Measurements from ENCODE around the gene SRRD.

SRRD gene

DNA sequence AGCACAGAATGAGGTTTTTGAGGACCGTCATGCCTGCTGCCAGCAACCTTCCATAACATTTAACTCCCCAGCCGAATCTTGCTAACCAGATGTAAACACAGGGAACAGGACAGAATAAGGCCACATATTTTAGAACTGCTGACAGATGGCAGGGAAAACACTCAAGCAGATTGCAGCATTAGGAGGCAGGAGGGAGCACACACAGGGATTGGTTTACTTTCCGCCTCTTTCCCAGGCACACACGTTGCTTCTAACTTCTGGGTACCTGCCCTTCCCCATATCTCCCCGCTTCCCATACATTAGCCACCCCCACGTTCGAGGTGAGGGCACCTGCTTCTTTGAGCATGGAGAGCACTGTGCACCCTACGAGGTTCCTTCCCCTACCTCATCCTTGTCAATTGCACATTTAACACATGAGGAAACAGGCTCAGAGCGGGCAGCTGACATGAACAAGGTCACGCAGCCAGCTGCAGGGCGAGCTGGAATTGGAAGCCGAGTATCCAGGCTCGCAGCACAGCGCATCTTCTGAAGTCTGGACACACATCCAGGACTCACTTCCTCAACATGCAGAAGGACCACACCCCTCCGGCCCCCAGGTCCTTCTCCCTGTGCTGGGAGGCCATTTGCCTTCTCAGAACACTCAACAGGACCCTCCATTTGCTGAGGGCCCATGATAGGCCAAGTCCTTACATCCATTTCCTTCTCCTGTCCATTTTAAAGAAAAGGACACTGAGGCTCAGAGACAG is 35.9 kb upstream of the SRRD start:
- no peak for DNase-seq (ENCODE audit: low spot score)
- TF ChIP-seq, protein P1, sequence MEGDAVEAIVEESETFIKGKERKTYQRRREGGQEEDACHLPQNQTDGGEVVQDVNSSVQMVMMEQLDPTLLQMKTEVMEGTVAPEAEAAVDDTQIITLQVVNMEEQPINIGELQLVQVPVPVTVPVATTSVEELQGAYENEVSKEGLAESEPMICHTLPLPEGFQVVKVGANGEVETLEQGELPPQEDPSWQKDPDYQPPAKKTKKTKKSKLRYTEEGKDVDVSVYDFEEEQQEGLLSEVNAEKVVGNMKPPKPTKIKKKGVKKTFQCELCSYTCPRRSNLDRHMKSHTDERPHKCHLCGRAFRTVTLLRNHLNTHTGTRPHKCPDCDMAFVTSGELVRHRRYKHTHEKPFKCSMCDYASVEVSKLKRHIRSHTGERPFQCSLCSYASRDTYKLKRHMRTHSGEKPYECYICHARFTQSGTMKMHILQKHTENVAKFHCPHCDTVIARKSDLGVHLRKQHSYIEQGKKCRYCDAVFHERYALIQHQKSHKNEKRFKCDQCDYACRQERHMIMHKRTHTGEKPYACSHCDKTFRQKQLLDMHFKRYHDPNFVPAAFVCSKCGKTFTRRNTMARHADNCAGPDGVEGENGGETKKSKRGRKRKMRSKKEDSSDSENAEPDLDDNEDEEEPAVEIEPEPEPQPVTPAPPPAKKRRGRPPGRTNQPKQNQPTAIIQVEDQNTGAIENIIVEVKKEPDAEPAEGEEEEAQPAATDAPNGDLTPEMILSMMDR (IDR thresholded peaks at IDR 0.05; ENCODE audit: extremely low read depth, insufficient read depth, missing control alignments): no peak
- in situ Hi-C loops (cut with MboI; ENCODE audit: low pct_unique_long_range_greater_than_20kb, low sequenced_read_pairs, unreplicated experiment): no loop called here

DNA sequence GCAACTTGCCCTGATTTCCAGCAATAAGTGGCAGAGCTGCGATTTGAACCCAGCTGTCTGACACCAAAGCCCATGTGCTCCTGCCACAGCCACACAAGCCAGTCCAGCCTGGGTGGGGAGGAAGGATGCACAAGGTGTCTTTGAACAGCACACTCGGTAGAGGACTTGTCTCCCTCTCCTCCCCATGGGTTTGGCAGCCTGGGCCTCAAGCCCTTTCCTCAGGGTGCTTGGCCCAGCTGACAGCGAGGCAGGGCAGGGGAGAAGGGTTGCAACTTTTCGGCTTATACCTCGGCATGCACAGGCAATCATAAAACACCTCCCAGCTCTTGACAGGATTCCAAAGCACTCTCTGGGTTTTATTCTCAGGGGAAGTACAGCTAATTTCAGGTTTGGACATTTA is 35.3 kb upstream of the SRRD start:
- no peak for DNase-seq (ENCODE audit: low spot score)
- TF ChIP-seq, protein P1 (IDR thresholded peaks at IDR 0.05; ENCODE audit: extremely low read depth, insufficient read depth, missing control alignments): no peak
- in situ Hi-C loops (cut with MboI; ENCODE audit: low pct_unique_long_range_greater_than_20kb, low sequenced_read_pairs, unreplicated experiment): no loop called here

DNA sequence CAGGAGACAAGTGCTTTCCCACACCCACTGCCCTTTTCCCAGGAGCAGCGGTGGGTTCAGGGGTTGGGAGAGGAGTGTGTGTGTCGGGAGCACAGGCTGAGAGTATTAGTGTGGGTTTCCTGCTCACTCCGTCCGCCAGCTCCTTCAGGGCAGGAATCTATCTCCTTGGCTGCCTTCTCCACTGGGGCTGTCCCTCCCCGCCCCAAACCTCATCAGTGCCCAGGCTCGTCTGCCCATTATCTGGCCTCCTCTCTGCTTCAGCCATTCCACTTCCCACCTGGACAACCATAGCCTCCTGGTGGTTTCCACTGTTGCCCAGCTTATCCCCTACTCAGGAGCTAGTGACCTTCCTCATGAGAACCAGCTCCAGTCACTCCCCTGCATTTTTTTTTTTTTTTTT is 34.7 kb upstream of the SRRD start:
- DNase-seq (ENCODE audit: low spot score): no peak
- in situ Hi-C loops (cut with MboI; ENCODE audit: low pct_unique_long_range_greater_than_20kb, low sequenced_read_pairs, unreplicated experiment): no loop called here
- TF ChIP-seq, protein P1 (IDR thresholded peaks at IDR 0.05; ENCODE audit: extremely low read depth, insufficient read depth, missing control alignments): no peak

- TF ChIP-seq, protein P1 (IDR thresholded peaks at IDR 0.05; ENCODE audit: extremely low read depth, insufficient read depth, missing control alignments): no peak
- no peak for DNase-seq (ENCODE audit: low spot score)
- in situ Hi-C loops (cut with MboI; ENCODE audit: low pct_unique_long_range_greater_than_20kb, low sequenced_read_pairs, unreplicated experiment): loop anchor here (10.0 kb wide), 1 partner anchor 46 kb away; no protein-coding TSS in a partner anchor
Measured at GRCh38 chr22:26450453-26451185, 33.1 kb upstream of the SRRD start.

DNA sequence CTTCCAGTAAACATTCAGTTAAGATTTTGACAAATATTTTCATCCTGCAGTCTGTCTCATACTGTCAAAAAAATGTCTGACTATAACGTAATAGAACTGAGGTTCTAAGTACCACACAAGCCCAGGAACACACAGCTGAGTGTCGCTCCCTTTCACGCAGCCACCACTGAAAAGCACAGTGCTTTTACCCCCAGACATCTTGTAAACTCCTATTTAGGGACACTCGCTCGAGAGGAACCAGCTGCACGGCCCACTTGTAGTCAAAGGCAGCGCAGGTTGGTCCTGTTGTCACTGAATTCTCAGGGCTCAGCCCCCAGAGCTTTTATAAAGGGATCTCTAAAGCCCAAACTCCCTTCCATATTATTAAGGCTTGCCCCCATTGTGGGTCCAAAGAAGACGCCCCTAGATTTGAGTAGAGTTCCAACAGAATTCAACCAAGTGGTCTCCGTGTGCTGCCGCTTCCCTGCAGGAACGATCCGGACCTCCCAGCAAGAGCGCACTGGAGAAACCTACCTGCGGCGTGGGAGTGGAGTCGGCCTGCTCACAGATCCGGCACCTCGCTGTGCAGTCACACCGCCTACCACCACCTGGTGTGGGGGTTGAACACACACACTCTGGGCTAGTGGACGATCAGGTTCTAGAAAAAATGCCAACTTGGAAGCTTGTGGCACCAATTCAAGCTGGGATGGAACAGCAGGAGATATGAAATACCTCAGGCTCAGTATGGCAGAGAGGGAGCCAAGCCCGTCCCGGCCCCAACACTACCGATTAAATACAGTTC is 31.3 kb upstream of the SRRD start:
- in situ Hi-C loops (cut with MboI; ENCODE audit: low pct_unique_long_range_greater_than_20kb, low sequenced_read_pairs, unreplicated experiment): loop anchor here (10.0 kb wide), 1 partner anchor 48 kb away; no protein-coding TSS in a partner anchor
- TF ChIP-seq, protein P1 (IDR thresholded peaks at IDR 0.05; ENCODE audit: extremely low read depth, insufficient read depth, missing control alignments): no peak
- DNase-seq (ENCODE audit: low spot score): no peak

- no peak for DNase-seq (ENCODE audit: low spot score)
- in situ Hi-C loops (cut with MboI; ENCODE audit: low pct_unique_long_range_greater_than_20kb, low sequenced_read_pairs, unreplicated experiment): loop anchor here (10.0 kb wide), 1 partner anchor 48 kb away; no protein-coding TSS in a partner anchor
- TF ChIP-seq, protein P1 (IDR thresholded peaks at IDR 0.05; ENCODE audit: extremely low read depth, insufficient read depth, missing control alignments): no peak
Measured at GRCh38 chr22:26453216-26453615, 30.5 kb upstream of the SRRD start.
